Measurements from ENCODE around the gene CCDC43.
A peak's percentile ranks its signal among the peaks of the same experiment; 100 is the strongest.
"Not testable (repeated sequence)": the region's sequence is repeated elsewhere in the genome, so short reads cannot be mapped to it uniquely, and the experiment has no call there.

CCDC43 gene

GRCh38 chr17:44689477-44690217 lies at the start of gene CCDC43:
TSS of gene CCDC43 (minus strand) at chr17:44689776. CDS start at chr17:44689753, 23 bp downstream.
- DNase-seq = peak; percentile 79 to 84 (median 80)

- DNase-seq = no peak
Observed at GRCh38 chr17:44738214-44738906, 48.8 kb upstream of the CCDC43 start.

GRCh38 chr17:44736551-44737240 lies 47.1 kb upstream of the CCDC43 start:
- no peak for DNase-seq

GRCh38 chr17:44734272-44734671 lies 44.7 kb upstream of the CCDC43 start:
- DNase-seq = no peak

GRCh38 chr17:44733753-44734152 lies 44.2 kb upstream of the CCDC43 start:
- DNase-seq = no peak

- DNase-seq = not testable (repeated sequence)
Observed at GRCh38 chr17:44726121-44726520, 36.5 kb upstream of the CCDC43 start.

- no peak for DNase-seq
Observed at GRCh38 chr17:44722254-44722653, 32.7 kb upstream of the CCDC43 start.

GRCh38 chr17:44719444-44719843 lies 29.9 kb upstream of the CCDC43 start:
- no peak for DNase-seq

GRCh38 chr17:44708401-44709263 lies 19.1 kb upstream of the CCDC43 start, which contains the start of gene DBF4B:
TSS of gene DBF4B (plus strand) at chr17:44708665. CDS start at chr17:44708821, 156 bp downstream.
- peak; percentile 54 to 64 (median 60) for DNase-seq

- no peak for DNase-seq
Observed at GRCh38 chr17:44707755-44708400, 18.3 kb upstream of the CCDC43 start.

GRCh38 chr17:44700288-44700687 lies 10.7 kb upstream of the CCDC43 start:
- DNase-seq = not testable (repeated sequence)

GRCh38 chr17:44693609-44694008 lies 4.0 kb upstream of the CCDC43 start:
- no peak for DNase-seq

- DNase-seq = not testable (repeated sequence)
Observed at GRCh38 chr17:44690746-44691306, 1.2 kb upstream of the CCDC43 start.

- no peak for DNase-seq
Observed at GRCh38 chr17:44688675-44689476, 700 bp downstream of the CCDC43 start.

- no peak for DNase-seq
Observed at GRCh38 chr17:44688200-44688599, 1.4 kb downstream of the CCDC43 start.

GRCh38 chr17:44687756-44688155 lies 1.8 kb downstream of the CCDC43 start:
- DNase-seq = no peak

- DNase-seq = not testable (repeated sequence)
Observed at GRCh38 chr17:44683303-44683702, 6.3 kb downstream of the CCDC43 start.

- no peak for DNase-seq
Observed at GRCh38 chr17:44677136-44677535, 12.4 kb downstream of the CCDC43 start.

- DNase-seq = no peak
Observed at GRCh38 chr17:44673893-44674292, 15.7 kb downstream of the CCDC43 start.

GRCh38 chr17:44672479-44673093 lies 17.0 kb downstream of the CCDC43 start:
- no peak for DNase-seq

Data from activated CD4-positive, CD25-positive, alpha-beta regulatory T cell (primary cell).